Astrocyte of the hippocampus (primary cell): ENCODE results near the gene QSOX2.
A peak's percentile ranks its signal among the peaks of the same experiment; 100 is the strongest.
"Not testable (repeated sequence)": the region's sequence is repeated elsewhere in the genome, so short reads cannot be mapped to it uniquely, and the experiment has no call there.

Experiments
- DNase-seq: peaks from one replicate; pipeline ENCODE4 v3.0.0; 2011; ENCODE audit warnings: low read depth, low spot score

Gene QSOX2

GRCh38 chr9:136237486-136238341 lies 7.9 kb downstream of the QSOX2 start:
- no peak for DNase-seq

GRCh38 chr9:136236471-136237410 lies 8.9 kb downstream of the QSOX2 start:
- DNase-seq = not testable (repeated sequence)

GRCh38 chr9:136235709-136236455 lies 9.7 kb downstream of the QSOX2 start:
- DNase-seq = no peak

- DNase-seq = no peak
Measured at GRCh38 chr9:136235171-136235570, 10.4 kb downstream of the QSOX2 start.

GRCh38 chr9:136234597-136234996 lies 11.0 kb downstream of the QSOX2 start:
- no peak for DNase-seq

GRCh38 chr9:136233868-136234267 lies 11.7 kb downstream of the QSOX2 start:
- DNase-seq = no peak

- DNase-seq = no peak
Measured at GRCh38 chr9:136233411-136233810, 12.2 kb downstream of the QSOX2 start.

GRCh38 chr9:136232969-136233368 lies 12.6 kb downstream of the QSOX2 start:
- DNase-seq = no peak

GRCh38 chr9:136231478-136232297 lies 13.9 kb downstream of the QSOX2 start:
- no peak for DNase-seq

GRCh38 chr9:136230773-136231172 lies 14.8 kb downstream of the QSOX2 start:
- no peak for DNase-seq

GRCh38 chr9:136230365-136230764 lies 15.2 kb downstream of the QSOX2 start:
- DNase-seq = no peak

GRCh38 chr9:136229096-136230065 lies 16.2 kb downstream of the QSOX2 start:
- DNase-seq = peak; percentile 64

GRCh38 chr9:136228107-136228875 lies 17.3 kb downstream of the QSOX2 start:
- DNase-seq = peak; percentile 83

GRCh38 chr9:136226680-136227407 lies 18.8 kb downstream of the QSOX2 start:
- no peak for DNase-seq

GRCh38 chr9:136225748-136226679 lies 19.6 kb downstream of the QSOX2 start:
- DNase-seq = peak; percentile 67

- DNase-seq = no peak
Measured at GRCh38 chr9:136225366-136225747, 20.3 kb downstream of the QSOX2 start.
